Hepatocyte (in vitro differentiated cells): ENCODE results near the gene ANAPC2. TPM values are rescaled to one million over a fixed set of nuclear protein-coding genes. Genes with fewer than 3 reads are reported as not detected.

Source experiments
- DNase-seq: peaks from one replicate; pipeline ENCODE4 v3.0.0-alpha.2; 2016; ENCODE audit warnings: low spot score
- H2AFZ ChIP-seq: fragments of 200-600 bp; sonication (generic); 2 replicates; pipeline ENCODE4 v1.6.0; 2016; ENCODE audit warnings: antibody characterized with exemption, mild to moderate bottlenecking
- H3K27ac ChIP-seq: fragments of 200-600 bp; sonication (generic); 2 replicates; pipeline ENCODE4 v1.5.1; 2016; ENCODE audit warnings: mild to moderate bottlenecking
- H3K27me3 ChIP-seq: fragments of 200-600 bp; sonication (generic); 2 replicates; pipeline ENCODE4 v1.6.1; 2016
- H3K36me3 ChIP-seq: fragments of 200-600 bp; sonication (generic); replicated peaks from 2 replicates; pipeline ENCODE4 v1.5.1; 2016; ENCODE audit warnings: low read depth; ENCODE audit not compliant: insufficient read depth
- H3K4me1 ChIP-seq: fragments of 200-600 bp; sonication (generic); 2 replicates; pipeline ENCODE4 v1.5.1; 2016; ENCODE audit warnings: mild to moderate bottlenecking, moderate library complexity; ENCODE audit not compliant: insufficient read depth
- H3K4me2 ChIP-seq: fragments of 200-600 bp; sonication (generic); 2 replicates; pipeline ENCODE4 v1.6.0; 2016
- H3K4me3 ChIP-seq: fragments of 200-600 bp; sonication (generic); 2 replicates; pipeline ENCODE4 v1.5.1; 2016; ENCODE audit warnings: mild to moderate bottlenecking
- H3K79me2 ChIP-seq: fragments of 200-600 bp; sonication (generic); 2 replicates; pipeline ENCODE4 v1.6.0; 2017; ENCODE audit warnings: mild to moderate bottlenecking
- H3K9me2 ChIP-seq: fragments of 200-600 bp; sonication (generic); replicated peaks from 2 replicates; pipeline ENCODE4 v1.6.0; 2017; ENCODE audit warnings: mild to moderate bottlenecking; ENCODE audit not compliant: insufficient read depth
- H3K9me3 ChIP-seq: fragments of 200-600 bp; sonication (generic); 2 replicates; pipeline ENCODE4 v1.5.1; 2016; ENCODE audit warnings: low read depth, mild to moderate bottlenecking
- H4K20me1 ChIP-seq: fragments of 200-600 bp; sonication (generic); 2 replicates; pipeline ENCODE4 v1.6.0; 2016; ENCODE audit warnings: mild to moderate bottlenecking; ENCODE audit not compliant: insufficient read depth, poor library complexity, severe bottlenecking
- EZH2 ChIP-seq: fragments of 200-600 bp; sonication (generic); IDR thresholded peaks from 2 replicates; pipeline ENCODE4 v1.6.1; 2016; ENCODE audit warnings: antibody characterized with exemption, mild to moderate bottlenecking, borderline replicate concordance
- EZH2phosphoT487 ChIP-seq: fragments of 200-600 bp; sonication (generic); IDR thresholded peaks from one replicate; pipeline ENCODE4 v1.6.1; 2018; ENCODE audit warnings: antibody characterized with exemption, mild to moderate bottlenecking, low read depth, moderate library complexity; ENCODE audit not compliant: unreplicated experiment, severe bottlenecking
- WGBS: methylation state at CpG from one replicate; pipeline ENCODE4 v1.1.6; 2016; ENCODE audit warnings: low lambda C conversion rate; ENCODE audit errors: missing lambda C conversion rate; 5-methylcytosine and 5-hydroxymethylcytosine counted together
- polyA plus RNA-seq: library from polyadenylated mRNA; unstranded; fragments of >200 nt; fragmentation: Nextera tagmentation; extraction: Ambion mirVana; gene quantifications from 2 replicates; pipeline ENCODE4 v1.2.1, GENCODE V29; 2016
- total RNA-seq: library from RNA; depleted of rRNA; stranded (reverse); fragments of >200 nt; gene quantifications from 2 replicates; pipeline ENCODE4 v1.2.3, GENCODE V29; 2014
- TF ChIP-seq, protein P1 (sequence below): fragments of 200-600 bp; sonication (generic); IDR thresholded peaks from 2 replicates; pipeline ENCODE4 v1.5.1; 2016; ENCODE audit warnings: antibody characterized with exemption, mild to moderate bottlenecking; ENCODE audit not compliant: poor library complexity

Gene ANAPC2
- total and polyA plus RNA-seq, 2 experiments from 2014 or later: 12.2 to 21.3 TPM

DNA sequence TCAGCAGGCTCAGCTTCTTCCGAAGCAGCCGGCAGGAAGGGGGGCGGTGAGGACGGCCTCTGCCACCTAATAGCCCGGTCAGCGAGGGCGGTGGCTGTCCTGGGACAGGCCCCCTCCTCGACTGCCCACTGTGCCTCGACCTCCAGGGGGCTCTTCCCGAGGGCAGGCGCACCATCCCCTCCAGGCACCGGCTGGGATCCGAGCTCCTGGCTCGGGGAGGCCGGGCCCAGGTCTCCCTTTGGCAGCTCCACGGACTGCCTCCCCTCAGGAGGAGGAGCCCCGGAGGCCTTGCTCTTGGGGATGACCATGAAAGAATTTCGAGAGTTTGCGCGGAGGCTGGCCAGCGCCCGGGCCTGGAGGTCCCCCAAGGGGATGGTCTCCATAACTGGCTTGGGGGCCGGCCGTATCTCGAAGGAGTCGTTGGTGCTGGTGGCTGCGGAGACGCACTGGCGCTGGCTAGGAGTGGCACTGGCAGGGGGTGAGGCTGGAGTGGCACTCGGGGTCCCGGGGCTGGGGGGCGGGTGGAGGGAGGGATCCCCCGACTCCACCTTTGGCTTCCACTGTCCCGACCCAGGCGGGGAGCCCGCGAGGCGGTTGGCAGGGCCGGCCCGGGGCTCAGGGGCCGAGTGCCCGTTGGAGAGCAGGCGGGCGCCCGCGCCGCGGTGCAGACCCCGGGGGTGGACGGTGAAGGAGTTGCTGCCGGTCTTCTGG is 11.2 kb upstream of the ANAPC2 start:
- Histone ChIP-seq H3K4me2 (peak overlapping the region; percentile 99), H3K36me3 (no peaks in the 10 kb centered on the region), H3K27me3 (no peaks in the 10 kb centered on the region), H4K20me1 (peaks cover 49% of the 10 kb centered on the region), H2AFZ (no peak overlapping the region), H3K79me2 (peaks cover 85% of the 10 kb centered on the region), H3K27ac (peak overlapping the region; percentile 74), H3K9me2 (no peaks in the 10 kb centered on the region), H3K4me3 (peak overlapping the region; percentile 36), H3K9me3 (no peaks in the 10 kb centered on the region), H3K4me1 (peaks cover 58% of the 10 kb centered on the region)
- 26% methylated on average over 28 of the region's 51 CpGs for WGBS
- peak; percentile 46 for DNase-seq
- TF ChIP-seq, protein P1, sequence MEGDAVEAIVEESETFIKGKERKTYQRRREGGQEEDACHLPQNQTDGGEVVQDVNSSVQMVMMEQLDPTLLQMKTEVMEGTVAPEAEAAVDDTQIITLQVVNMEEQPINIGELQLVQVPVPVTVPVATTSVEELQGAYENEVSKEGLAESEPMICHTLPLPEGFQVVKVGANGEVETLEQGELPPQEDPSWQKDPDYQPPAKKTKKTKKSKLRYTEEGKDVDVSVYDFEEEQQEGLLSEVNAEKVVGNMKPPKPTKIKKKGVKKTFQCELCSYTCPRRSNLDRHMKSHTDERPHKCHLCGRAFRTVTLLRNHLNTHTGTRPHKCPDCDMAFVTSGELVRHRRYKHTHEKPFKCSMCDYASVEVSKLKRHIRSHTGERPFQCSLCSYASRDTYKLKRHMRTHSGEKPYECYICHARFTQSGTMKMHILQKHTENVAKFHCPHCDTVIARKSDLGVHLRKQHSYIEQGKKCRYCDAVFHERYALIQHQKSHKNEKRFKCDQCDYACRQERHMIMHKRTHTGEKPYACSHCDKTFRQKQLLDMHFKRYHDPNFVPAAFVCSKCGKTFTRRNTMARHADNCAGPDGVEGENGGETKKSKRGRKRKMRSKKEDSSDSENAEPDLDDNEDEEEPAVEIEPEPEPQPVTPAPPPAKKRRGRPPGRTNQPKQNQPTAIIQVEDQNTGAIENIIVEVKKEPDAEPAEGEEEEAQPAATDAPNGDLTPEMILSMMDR: no peak
- TF ChIP-seq EZH2 (no peak), EZH2phosphoT487 (no peak)

GRCh38 chr9:137198902-137199283 is 10.5 kb upstream of the ANAPC2 start:
- peak overlapping the region; percentile 99 for H3K4me2 ChIP-seq
- H3K36me3 ChIP-seq: no peaks in the 10 kb centered on the region
- H4K20me1 ChIP-seq: peaks cover 53% of the 10 kb centered on the region
- peak overlapping the region; percentile 36 for H3K4me3 ChIP-seq
- H2AFZ ChIP-seq: no peak overlapping the region
- TF ChIP-seq EZH2phosphoT487 (no peak), EZH2 (no peak)
- TF ChIP-seq, protein P1: no peak
- peak overlapping the region; percentile 74 for H3K27ac ChIP-seq
- 81% methylated on average over 11 of the region's 11 CpGs for WGBS
- no peaks in the 10 kb centered on the region for H3K27me3 ChIP-seq
- no peak for DNase-seq
- no peaks in the 10 kb centered on the region for H3K9me2 ChIP-seq
- peaks cover 85% of the 10 kb centered on the region for H3K79me2 ChIP-seq
- peaks cover 54% of the 10 kb centered on the region for H3K4me1 ChIP-seq
- no peaks in the 10 kb centered on the region for H3K9me3 ChIP-seq

GRCh38 chr9:137198051-137198901 is 9.9 kb upstream of the ANAPC2 start:
- Histone ChIP-seq H4K20me1 (peaks cover 59% of the 10 kb centered on the region), H3K9me3 (no peaks in the 10 kb centered on the region), H3K9me2 (no peaks in the 10 kb centered on the region), H3K4me1 (peaks cover 52% of the 10 kb centered on the region), H3K36me3 (no peaks in the 10 kb centered on the region), H3K79me2 (peaks cover 85% of the 10 kb centered on the region), H2AFZ (no peak overlapping the region), H3K4me2 (peak overlapping the region; percentile 99), H3K4me3 (peak overlapping the region; percentile 36), H3K27ac (peak overlapping the region; percentile 74), H3K27me3 (no peaks in the 10 kb centered on the region)
- TF ChIP-seq EZH2phosphoT487 (no peak), EZH2 (no peak)
- TF ChIP-seq, protein P1: no peak
- 83% methylated on average over 17 of the region's 19 CpGs for whole genome bisulfite sequencing
- DNase-seq: peak; percentile 71
